GM23338 (cell line): ENCODE data around the gene PDE3B. TPM values are rescaled to one million over a fixed set of nuclear protein-coding genes. Genes with fewer than 3 reads are reported as not detected.

ENCODE experiments used
- ATAC-seq: fragments of 200-7000 bp; cut with Tn5 transposase; 3 replicates; pipeline ENCODE4 v1.9.1; 2020
- DNase-seq: peaks from one replicate; pipeline ENCODE4 v3.0.0-alpha.2; 2015; ENCODE audit warnings: low spot score
- H2AFZ ChIP-seq: fragments of 200-600 bp; sonication (generic); 2 replicates; pipeline ENCODE4 v1.8.0; 2016; ENCODE audit warnings: antibody characterized with exemption, mild to moderate bottlenecking, moderate library complexity
- H3F3A ChIP-seq: fragments of 200-600 bp; sonication (generic); replicated peaks from 2 replicates; pipeline ENCODE4 v1.8.0; 2017; ENCODE audit warnings: antibody characterized with exemption, mixed run types, low read depth
- H3K27ac ChIP-seq: fragments of 200-600 bp; sonication (generic); 2 replicates; pipeline ENCODE4 v1.6.1; 2016; ENCODE audit warnings: low read depth
- H3K27me3 ChIP-seq: fragments of 200-600 bp; sonication (generic); 2 replicates; pipeline ENCODE4 v1.8.0; 2016; ENCODE audit warnings: mild to moderate bottlenecking, mixed run types, moderate library complexity; ENCODE audit not compliant: insufficient read depth
- H3K36me3 ChIP-seq: fragments of 200-600 bp; sonication (generic); 2 replicates; pipeline ENCODE4 v1.8.0; 2016; ENCODE audit warnings: mild to moderate bottlenecking; ENCODE audit not compliant: insufficient read depth
- H3K4me1 ChIP-seq: fragments of 200-600 bp; sonication (generic); 2 replicates; pipeline ENCODE4 v1.8.0; 2016; ENCODE audit warnings: mild to moderate bottlenecking, moderate library complexity; ENCODE audit not compliant: insufficient read depth
- H3K4me2 ChIP-seq: fragments of 200-600 bp; sonication (generic); 2 replicates; pipeline ENCODE4 v1.7.1; 2017; ENCODE audit warnings: mixed run types
- H3K4me3 ChIP-seq: fragments of 200-600 bp; sonication (generic); 2 replicates; pipeline ENCODE4 v1.6.1; 2016; ENCODE audit warnings: mixed run types
- H3K79me2 ChIP-seq: fragments of 200-600 bp; sonication (generic); replicated peaks from 2 replicates; pipeline ENCODE4 v1.8.0; 2017; ENCODE audit warnings: mild to moderate bottlenecking; ENCODE audit not compliant: insufficient read depth
- H3K9me2 ChIP-seq: fragments of 200-600 bp; sonication (generic); 2 replicates; pipeline ENCODE4 v1.8.0; 2017; ENCODE audit not compliant: insufficient read depth
- H4K20me1 ChIP-seq: fragments of 200-600 bp; sonication (generic); replicated peaks from 2 replicates; pipeline ENCODE4 v1.8.0; 2017; ENCODE audit warnings: mild to moderate bottlenecking; ENCODE audit not compliant: insufficient read depth
- H3K27ac Mint-ChIP-seq: 2 replicates; pipeline ENCODE4 v1.8.0; 2020; ENCODE audit warnings: inconsistent platforms, mild to moderate bottlenecking, moderate library complexity, mixed read lengths
- H3K27me3 Mint-ChIP-seq: 3 replicates; pipeline ENCODE4 v1.8.0; 2022; ENCODE audit warnings: low read depth, mild to moderate bottlenecking, moderate library complexity, mixed read lengths, inconsistent platforms; ENCODE audit not compliant: insufficient read depth, poor library complexity
- H3K36me3 Mint-ChIP-seq: 3 replicates; pipeline ENCODE4 v1.8.0; 2021; ENCODE audit warnings: low read depth, mild to moderate bottlenecking, inconsistent platforms, moderate library complexity, mixed read lengths
- H3K4me1 Mint-ChIP-seq: 3 replicates; pipeline ENCODE4 v1.8.0; 2020; ENCODE audit warnings: mild to moderate bottlenecking, inconsistent platforms, mixed read lengths
- H3K4me3 Mint-ChIP-seq: 3 replicates; pipeline ENCODE4 v1.8.0; 2021; ENCODE audit warnings: moderate library complexity, mild to moderate bottlenecking, inconsistent platforms, mixed read lengths
- H3K9me3 Mint-ChIP-seq: 3 replicates; pipeline ENCODE4 v1.8.0; 2020; ENCODE audit warnings: moderate library complexity, mild to moderate bottlenecking, inconsistent platforms, mixed read lengths
- CREB1 ChIP-seq: fragments of 250-450 bp; sonication (Bioruptor Pico); IDR thresholded peaks from 2 replicates; pipeline ENCODE4 v1.5.0; 2020; ENCODE audit warnings: low read depth, mild to moderate bottlenecking, moderate library complexity
- EZH2 ChIP-seq: fragments of 200-600 bp; sonication (generic); IDR thresholded peaks from one replicate; pipeline ENCODE4 v1.8.0; 2017; ENCODE audit warnings: antibody characterized with exemption, mild to moderate bottlenecking, low read depth; ENCODE audit not compliant: unreplicated experiment
- EZH2phosphoT487 ChIP-seq: fragments of 200-600 bp; sonication (generic); IDR thresholded peaks from one replicate; pipeline ENCODE4 v1.8.1; 2018; ENCODE audit warnings: antibody characterized with exemption; ENCODE audit not compliant: unreplicated experiment
- JUNB ChIP-seq: IDR thresholded peaks from one replicate; pipeline ENCODE4 v1.6.1; 2016; ENCODE audit warnings: antibody characterized with exemption; ENCODE audit not compliant: unreplicated experiment
- NANOG ChIP-seq: IDR thresholded peaks from 2 replicates; pipeline ENCODE4 v1.6.1; 2016; ENCODE audit warnings: antibody characterized with exemption, borderline replicate concordance
- POLR2AphosphoS5 ChIP-seq: IDR thresholded peaks from 2 replicates; pipeline ENCODE4 v1.6.1; 2016; ENCODE audit warnings: antibody characterized with exemption, low read depth
- STAT1 ChIP-seq: IDR thresholded peaks from one replicate; pipeline ENCODE4 v1.6.1; 2016; ENCODE audit warnings: antibody characterized with exemption; ENCODE audit not compliant: unreplicated experiment
- ZNF114 ChIP-seq: fragments of 250-450 bp; sonication (Bioruptor Pico); IDR thresholded peaks from 2 replicates; pipeline ENCODE4 v1.5.0; 2020; ENCODE audit warnings: mild to moderate bottlenecking, moderate library complexity
- ZNF331 ChIP-seq: fragments of 250-450 bp; sonication (Bioruptor Pico); IDR thresholded peaks from 2 replicates; pipeline ENCODE4 v1.5.0; 2020; ENCODE audit warnings: low read depth, mild to moderate bottlenecking, moderate library complexity
- polyA plus RNA-seq: library from polyadenylated mRNA; unstranded; fragments of >200 nt; fragmentation: Nextera tagmentation; extraction: Ambion mirVana; gene quantifications from 2 replicates; pipeline ENCODE4 v1.2.1, GENCODE V29; 2016
- total RNA-seq: library from RNA; depleted of rRNA; stranded (reverse); fragments of >200 nt; shearing (Covaris generic); gene quantifications from 2 replicates; pipeline ENCODE4 v1.2.3, GENCODE V29; 2014
- TF ChIP-seq, protein P1 (sequence below), 2 experiments: fragments of 200-600 bp in 1 of 2; sonication (generic) in 1 of 2; conservative IDR thresholded peaks; 2 replicates each; pipeline versions ENCODE4 v1.5.1 to v1.6.1; 2016 to 2017; ENCODE audit warnings: antibody characterized with exemption in 2 of 2, low read depth in 2 of 2, mild to moderate bottlenecking in 2 of 2, moderate library complexity in 1 of 2
- TF ChIP-seq, protein P2 (sequence below): IDR thresholded peaks from 2 replicates; pipeline ENCODE4 v1.6.1; 2016; ENCODE audit warnings: antibody characterized with exemption
- TF ChIP-seq, protein P3 (sequence below): IDR thresholded peaks from one replicate; pipeline ENCODE4 v1.6.1; 2018; ENCODE audit warnings: antibody characterized with exemption; ENCODE audit not compliant: unreplicated experiment
- TF ChIP-seq, protein P4 (sequence below): fragments of 250-450 bp; sonication (Bioruptor Pico); IDR thresholded peaks from 2 replicates; pipeline ENCODE4 v1.5.0; 2020; ENCODE audit warnings: mild to moderate bottlenecking, moderate library complexity

The PDE3B gene
- total and polyA plus RNA-seq, 2 experiments from 2014 or later = 4.3 to 21.3 TPM

DNA sequence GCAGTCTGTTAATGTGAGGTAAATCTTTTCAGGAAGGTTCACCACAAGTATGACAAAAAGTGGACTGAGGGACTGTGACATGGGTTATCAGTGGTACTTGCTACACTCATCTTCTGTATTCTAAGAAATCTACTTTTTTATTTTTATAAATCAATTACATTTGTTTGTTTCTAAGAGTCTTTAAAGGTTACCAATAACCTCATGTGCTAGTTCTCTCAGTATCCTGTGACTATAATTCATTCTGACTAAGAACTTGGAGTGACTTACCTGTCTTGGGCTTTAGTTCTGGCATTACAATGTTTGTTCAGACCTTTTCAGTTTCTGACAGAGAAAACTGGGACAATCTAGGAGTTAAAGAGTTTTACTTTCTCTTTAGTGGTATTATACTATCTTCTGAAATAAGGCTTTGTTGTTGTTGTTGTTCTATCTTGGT, 108.4 kb downstream of the PDE3B start (continued):
- TF ChIP-seq, protein P1, sequence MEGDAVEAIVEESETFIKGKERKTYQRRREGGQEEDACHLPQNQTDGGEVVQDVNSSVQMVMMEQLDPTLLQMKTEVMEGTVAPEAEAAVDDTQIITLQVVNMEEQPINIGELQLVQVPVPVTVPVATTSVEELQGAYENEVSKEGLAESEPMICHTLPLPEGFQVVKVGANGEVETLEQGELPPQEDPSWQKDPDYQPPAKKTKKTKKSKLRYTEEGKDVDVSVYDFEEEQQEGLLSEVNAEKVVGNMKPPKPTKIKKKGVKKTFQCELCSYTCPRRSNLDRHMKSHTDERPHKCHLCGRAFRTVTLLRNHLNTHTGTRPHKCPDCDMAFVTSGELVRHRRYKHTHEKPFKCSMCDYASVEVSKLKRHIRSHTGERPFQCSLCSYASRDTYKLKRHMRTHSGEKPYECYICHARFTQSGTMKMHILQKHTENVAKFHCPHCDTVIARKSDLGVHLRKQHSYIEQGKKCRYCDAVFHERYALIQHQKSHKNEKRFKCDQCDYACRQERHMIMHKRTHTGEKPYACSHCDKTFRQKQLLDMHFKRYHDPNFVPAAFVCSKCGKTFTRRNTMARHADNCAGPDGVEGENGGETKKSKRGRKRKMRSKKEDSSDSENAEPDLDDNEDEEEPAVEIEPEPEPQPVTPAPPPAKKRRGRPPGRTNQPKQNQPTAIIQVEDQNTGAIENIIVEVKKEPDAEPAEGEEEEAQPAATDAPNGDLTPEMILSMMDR (conservative IDR thresholded peaks at IDR 0.05; ENCODE audit: low read depth in 2 of 2) = no peak

GRCh38 chr11:14755140-14755539, 111.5 kb downstream of the PDE3B start:
- DNase-seq (no peak), ATAC-seq (no peak)
- no peak overlapping the region for H3K4me2 ChIP-seq
- no peaks in the 10 kb centered on the region for H3K36me3 ChIP-seq
- no peak overlapping the region for H3K27ac ChIP-seq
- H3F3A ChIP-seq = no peaks in the 10 kb centered on the region
- Mint-ChIP-seq H3K27me3 (no peaks in the 10 kb centered on the region), H3K4me3 (no peak overlapping the region), H3K9me3 (no peaks in the 10 kb centered on the region), H3K36me3 (no peaks in the 10 kb centered on the region), H3K27ac (no peak overlapping the region), H3K4me1 (no peaks in the 10 kb centered on the region)
- H3K9me2 ChIP-seq = no peaks in the 10 kb centered on the region
- no peak overlapping the region for H2AFZ ChIP-seq
- no peaks in the 10 kb centered on the region; the same call in 1 of the 2 replicates for H4K20me1 ChIP-seq
- TF ChIP-seq ZNF114 (CRISPR knock-in tag) (no peak), ZNF331 (CRISPR knock-in tag) (no peak), JUNB (no peak), POLR2AphosphoS5 (no peak), CREB1 (CRISPR knock-in tag) (no peak), STAT1 (no peak), EZH2phosphoT487 (no peak), EZH2 (no peak), NANOG (no peak)
- TF ChIP-seq, protein P2, sequence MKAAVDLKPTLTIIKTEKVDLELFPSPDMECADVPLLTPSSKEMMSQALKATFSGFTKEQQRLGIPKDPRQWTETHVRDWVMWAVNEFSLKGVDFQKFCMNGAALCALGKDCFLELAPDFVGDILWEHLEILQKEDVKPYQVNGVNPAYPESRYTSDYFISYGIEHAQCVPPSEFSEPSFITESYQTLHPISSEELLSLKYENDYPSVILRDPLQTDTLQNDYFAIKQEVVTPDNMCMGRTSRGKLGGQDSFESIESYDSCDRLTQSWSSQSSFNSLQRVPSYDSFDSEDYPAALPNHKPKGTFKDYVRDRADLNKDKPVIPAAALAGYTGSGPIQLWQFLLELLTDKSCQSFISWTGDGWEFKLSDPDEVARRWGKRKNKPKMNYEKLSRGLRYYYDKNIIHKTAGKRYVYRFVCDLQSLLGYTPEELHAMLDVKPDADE = no peak
- TF ChIP-seq, protein P3, sequence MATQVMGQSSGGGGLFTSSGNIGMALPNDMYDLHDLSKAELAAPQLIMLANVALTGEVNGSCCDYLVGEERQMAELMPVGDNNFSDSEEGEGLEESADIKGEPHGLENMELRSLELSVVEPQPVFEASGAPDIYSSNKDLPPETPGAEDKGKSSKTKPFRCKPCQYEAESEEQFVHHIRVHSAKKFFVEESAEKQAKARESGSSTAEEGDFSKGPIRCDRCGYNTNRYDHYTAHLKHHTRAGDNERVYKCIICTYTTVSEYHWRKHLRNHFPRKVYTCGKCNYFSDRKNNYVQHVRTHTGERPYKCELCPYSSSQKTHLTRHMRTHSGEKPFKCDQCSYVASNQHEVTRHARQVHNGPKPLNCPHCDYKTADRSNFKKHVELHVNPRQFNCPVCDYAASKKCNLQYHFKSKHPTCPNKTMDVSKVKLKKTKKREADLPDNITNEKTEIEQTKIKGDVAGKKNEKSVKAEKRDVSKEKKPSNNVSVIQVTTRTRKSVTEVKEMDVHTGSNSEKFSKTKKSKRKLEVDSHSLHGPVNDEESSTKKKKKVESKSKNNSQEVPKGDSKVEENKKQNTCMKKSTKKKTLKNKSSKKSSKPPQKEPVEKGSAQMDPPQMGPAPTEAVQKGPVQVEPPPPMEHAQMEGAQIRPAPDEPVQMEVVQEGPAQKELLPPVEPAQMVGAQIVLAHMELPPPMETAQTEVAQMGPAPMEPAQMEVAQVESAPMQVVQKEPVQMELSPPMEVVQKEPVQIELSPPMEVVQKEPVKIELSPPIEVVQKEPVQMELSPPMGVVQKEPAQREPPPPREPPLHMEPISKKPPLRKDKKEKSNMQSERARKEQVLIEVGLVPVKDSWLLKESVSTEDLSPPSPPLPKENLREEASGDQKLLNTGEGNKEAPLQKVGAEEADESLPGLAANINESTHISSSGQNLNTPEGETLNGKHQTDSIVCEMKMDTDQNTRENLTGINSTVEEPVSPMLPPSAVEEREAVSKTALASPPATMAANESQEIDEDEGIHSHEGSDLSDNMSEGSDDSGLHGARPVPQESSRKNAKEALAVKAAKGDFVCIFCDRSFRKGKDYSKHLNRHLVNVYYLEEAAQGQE = no peak
- TF ChIP-seq, protein P4, sequence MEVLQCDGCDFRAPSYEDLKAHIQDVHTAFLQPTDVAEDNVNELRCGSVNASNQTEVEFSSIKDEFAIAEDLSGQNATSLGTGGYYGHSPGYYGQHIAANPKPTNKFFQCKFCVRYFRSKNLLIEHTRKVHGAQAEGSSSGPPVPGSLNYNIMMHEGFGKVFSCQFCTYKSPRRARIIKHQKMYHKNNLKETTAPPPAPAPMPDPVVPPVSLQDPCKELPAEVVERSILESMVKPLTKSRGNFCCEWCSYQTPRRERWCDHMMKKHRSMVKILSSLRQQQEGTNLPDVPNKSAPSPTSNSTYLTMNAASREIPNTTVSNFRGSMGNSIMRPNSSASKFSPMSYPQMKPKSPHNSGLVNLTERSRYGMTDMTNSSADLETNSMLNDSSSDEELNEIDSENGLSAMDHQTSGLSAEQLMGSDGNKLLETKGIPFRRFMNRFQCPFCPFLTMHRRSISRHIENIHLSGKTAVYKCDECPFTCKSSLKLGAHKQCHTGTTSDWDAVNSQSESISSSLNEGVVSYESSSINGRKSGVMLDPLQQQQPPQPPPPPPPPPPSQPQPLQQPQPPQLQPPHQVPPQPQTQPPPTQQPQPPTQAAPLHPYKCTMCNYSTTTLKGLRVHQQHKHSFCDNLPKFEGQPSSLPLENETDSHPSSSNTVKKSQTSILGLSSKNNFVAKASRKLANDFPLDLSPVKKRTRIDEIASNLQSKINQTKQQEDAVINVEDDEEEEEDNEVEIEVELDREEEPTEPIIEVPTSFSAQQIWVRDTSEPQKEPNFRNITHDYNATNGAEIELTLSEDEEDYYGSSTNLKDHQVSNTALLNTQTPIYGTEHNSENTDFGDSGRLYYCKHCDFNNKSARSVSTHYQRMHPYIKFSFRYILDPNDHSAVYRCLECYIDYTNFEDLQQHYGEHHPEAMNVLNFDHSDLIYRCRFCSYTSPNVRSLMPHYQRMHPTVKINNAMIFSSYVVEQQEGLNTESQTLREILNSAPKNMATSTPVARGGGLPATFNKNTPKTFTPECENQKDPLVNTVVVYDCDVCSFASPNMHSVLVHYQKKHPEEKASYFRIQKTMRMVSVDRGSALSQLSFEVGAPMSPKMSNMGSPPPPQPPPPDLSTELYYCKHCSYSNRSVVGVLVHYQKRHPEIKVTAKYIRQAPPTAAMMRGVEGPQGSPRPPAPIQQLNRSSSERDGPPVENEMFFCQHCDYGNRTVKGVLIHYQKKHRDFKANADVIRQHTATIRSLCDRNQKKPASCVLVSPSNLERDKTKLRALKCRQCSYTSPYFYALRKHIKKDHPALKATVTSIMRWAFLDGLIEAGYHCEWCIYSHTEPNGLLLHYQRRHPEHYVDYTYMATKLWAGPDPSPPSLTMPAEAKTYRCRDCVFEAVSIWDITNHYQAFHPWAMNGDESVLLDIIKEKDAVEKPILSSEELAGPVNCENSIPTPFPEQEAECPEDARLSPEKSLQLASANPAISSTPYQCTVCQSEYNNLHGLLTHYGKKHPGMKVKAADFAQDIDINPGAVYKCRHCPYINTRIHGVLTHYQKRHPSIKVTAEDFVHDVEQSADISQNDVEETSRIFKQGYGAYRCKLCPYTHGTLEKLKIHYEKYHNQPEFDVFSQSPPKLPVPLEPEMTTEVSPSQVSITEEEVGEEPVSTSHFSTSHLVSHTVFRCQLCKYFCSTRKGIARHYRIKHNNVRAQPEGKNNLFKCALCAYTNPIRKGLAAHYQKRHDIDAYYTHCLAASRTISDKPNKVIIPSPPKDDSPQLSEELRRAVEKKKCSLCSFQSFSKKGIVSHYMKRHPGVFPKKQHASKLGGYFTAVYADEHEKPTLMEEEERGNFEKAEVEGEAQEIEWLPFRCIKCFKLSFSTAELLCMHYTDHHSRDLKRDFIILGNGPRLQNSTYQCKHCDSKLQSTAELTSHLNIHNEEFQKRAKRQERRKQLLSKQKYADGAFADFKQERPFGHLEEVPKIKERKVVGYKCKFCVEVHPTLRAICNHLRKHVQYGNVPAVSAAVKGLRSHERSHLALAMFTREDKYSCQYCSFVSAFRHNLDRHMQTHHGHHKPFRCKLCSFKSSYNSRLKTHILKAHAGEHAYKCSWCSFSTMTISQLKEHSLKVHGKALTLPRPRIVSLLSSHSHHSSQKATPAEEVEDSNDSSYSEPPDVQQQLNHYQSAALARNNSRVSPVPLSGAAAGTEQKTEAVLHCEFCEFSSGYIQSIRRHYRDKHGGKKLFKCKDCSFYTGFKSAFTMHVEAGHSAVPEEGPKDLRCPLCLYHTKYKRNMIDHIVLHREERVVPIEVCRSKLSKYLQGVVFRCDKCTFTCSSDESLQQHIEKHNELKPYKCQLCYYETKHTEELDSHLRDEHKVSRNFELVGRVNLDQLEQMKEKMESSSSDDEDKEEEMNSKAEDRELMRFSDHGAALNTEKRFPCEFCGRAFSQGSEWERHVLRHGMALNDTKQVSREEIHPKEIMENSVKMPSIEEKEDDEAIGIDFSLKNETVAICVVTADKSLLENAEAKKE (CRISPR knock-in tag) = no peak
- no peaks in the 10 kb centered on the region for H3K27me3 ChIP-seq
- no peaks in the 10 kb centered on the region for H3K4me1 ChIP-seq
- 0 out of 2 replicates have a peak, but pooled peaks cover 4% of the 10 kb centered on the region for H3K79me2 ChIP-seq
- no peak overlapping the region for H3K4me3 ChIP-seq
